GM21367 (cell line): ENCODE results near the gene ADD1.

ENCODE experiments used
- ATAC-seq: cut with Tn5 transposase; IDR thresholded peaks from one replicate; pipeline ENCODE4 v1.9.1; 2021; ENCODE audit not compliant: unreplicated experiment

Gene ADD1

GRCh38 chr4:2804973-2805501 lies 38.6 kb upstream of the ADD1 start:
- no peak for ATAC-seq

- ATAC-seq: no peak
Measured at GRCh38 chr4:2805712-2806389, 37.8 kb upstream of the ADD1 start.

- ATAC-seq: no peak
Measured at GRCh38 chr4:2806390-2807355, 37.0 kb upstream of the ADD1 start.

- no peak for ATAC-seq
Measured at GRCh38 chr4:2807571-2807970, 36.1 kb upstream of the ADD1 start.

- no peak for ATAC-seq
Measured at GRCh38 chr4:2808001-2808400, 35.6 kb upstream of the ADD1 start.

- ATAC-seq: no peak
Measured at GRCh38 chr4:2809610-2810180, 33.9 kb upstream of the ADD1 start.

GRCh38 chr4:2810388-2810787 lies 33.3 kb upstream of the ADD1 start:
- ATAC-seq: no peak

GRCh38 chr4:2811830-2812611 lies 31.6 kb upstream of the ADD1 start:
- ATAC-seq: peak; percentile 43

GRCh38 chr4:2812612-2813354 lies 30.9 kb upstream of the ADD1 start:
- no peak for ATAC-seq

GRCh38 chr4:2813446-2814405 lies 29.9 kb upstream of the ADD1 start:
- ATAC-seq: no peak

GRCh38 chr4:2814627-2815270 lies 28.9 kb upstream of the ADD1 start:
- ATAC-seq: no peak

GRCh38 chr4:2816401-2816954 lies 27.2 kb upstream of the ADD1 start:
- ATAC-seq: no peak

- ATAC-seq: no peak
Measured at GRCh38 chr4:2817137-2817536, 26.5 kb upstream of the ADD1 start.

- no peak for ATAC-seq
Measured at GRCh38 chr4:2817701-2818350, 25.8 kb upstream of the ADD1 start.

- no peak for ATAC-seq
Measured at GRCh38 chr4:2818351-2818939, 25.2 kb upstream of the ADD1 start.

GRCh38 chr4:2819244-2820215 lies 24.1 kb upstream of the ADD1 start:
- ATAC-seq: no peak
